Measurements from ENCODE around the gene ASTN1. TPM values are rescaled to one million over a fixed set of nuclear protein-coding genes. Genes with fewer than 3 reads are reported as not detected.

ASTN1 gene
- total RNA-seq, 1 donor: not detected

GRCh38 chr1:176919386-176920378 lies 244.8 kb downstream of the ASTN1 start:
- H2AFZ ChIP-seq (ENCODE audit: low read length): no peak overlapping the region

GRCh38 chr1:176905648-176906047 lies 258.9 kb downstream of the ASTN1 start:
- Histone ChIP-seq H3K79me2 (ENCODE audit: insufficient read depth, low read length) (no peaks in the 10 kb centered on the region), H3K36me3 (ENCODE audit: insufficient read depth, low read length) (no peaks in the 10 kb centered on the region), H3K9me3 (ENCODE audit: low read depth, low read length) (no peaks in the 10 kb centered on the region), H3K27ac (ENCODE audit: low read depth, low read length) (no peak overlapping the region), H3K27me3 (ENCODE audit: insufficient read depth, low read length) (no peaks in the 10 kb centered on the region), H3K4me2 (ENCODE audit: insufficient read depth, low read length) (no peak overlapping the region), H2AFZ (ENCODE audit: low read length) (no peak overlapping the region), H3K4me1 (ENCODE audit: insufficient read depth, low read length) (no peaks in the 10 kb centered on the region), H4K20me1 (ENCODE audit: insufficient read depth, low read length) (no peaks in the 10 kb centered on the region), H3K4me3 (ENCODE audit: insufficient read depth, low read length) (no peak overlapping the region)
- TF ChIP-seq CTCF (IDR thresholded peaks at IDR 0.05; ENCODE audit: extremely low read depth, low read depth, low read length): no peak
- DNase-seq (ENCODE audit: insufficient read length, low spot score, missing footprints): no peak

More at GRCh38 chr1:176919386-176920378, 244.8 kb downstream of the ASTN1 start:
- H3K9me3 ChIP-seq (ENCODE audit: low read depth, low read length): no peaks in the 10 kb centered on the region
- H3K27me3 ChIP-seq (ENCODE audit: insufficient read depth, low read length): no peaks in the 10 kb centered on the region
- H3K4me2 ChIP-seq (ENCODE audit: insufficient read depth, low read length): no peak overlapping the region
- no peak for DNase-seq (ENCODE audit: insufficient read length, low spot score, missing footprints)
- no peaks in the 10 kb centered on the region for H3K4me1 ChIP-seq (ENCODE audit: insufficient read depth, low read length)
- no peak overlapping the region for H3K27ac ChIP-seq (ENCODE audit: low read depth, low read length)
- no peaks in the 10 kb centered on the region for H3K36me3 ChIP-seq (ENCODE audit: insufficient read depth, low read length)
- no peaks in the 10 kb centered on the region for H3K79me2 ChIP-seq (ENCODE audit: insufficient read depth, low read length)
- H3K4me3 ChIP-seq (ENCODE audit: insufficient read depth, low read length): no peak overlapping the region
- no peaks in the 10 kb centered on the region for H4K20me1 ChIP-seq (ENCODE audit: insufficient read depth, low read length)
- TF ChIP-seq CTCF (IDR thresholded peaks at IDR 0.05; ENCODE audit: extremely low read depth, low read depth, low read length): no peak

GRCh38 chr1:176904057-176904751 lies 260.3 kb downstream of the ASTN1 start:
- Histone ChIP-seq H3K9me3 (ENCODE audit: low read depth, low read length) (no peaks in the 10 kb centered on the region), H3K36me3 (ENCODE audit: insufficient read depth, low read length) (no peaks in the 10 kb centered on the region), H3K4me2 (ENCODE audit: insufficient read depth, low read length) (no peak overlapping the region), H4K20me1 (ENCODE audit: insufficient read depth, low read length) (no peaks in the 10 kb centered on the region), H3K4me1 (ENCODE audit: insufficient read depth, low read length) (no peaks in the 10 kb centered on the region), H3K27me3 (ENCODE audit: insufficient read depth, low read length) (no peaks in the 10 kb centered on the region), H3K79me2 (ENCODE audit: insufficient read depth, low read length) (no peaks in the 10 kb centered on the region), H2AFZ (ENCODE audit: low read length) (no peak overlapping the region), H3K4me3 (ENCODE audit: insufficient read depth, low read length) (no peak overlapping the region), H3K27ac (ENCODE audit: low read depth, low read length) (no peak overlapping the region)
- no peak for TF ChIP-seq CTCF (IDR thresholded peaks at IDR 0.05; ENCODE audit: extremely low read depth, low read depth, low read length)
- DNase-seq (ENCODE audit: insufficient read length, low spot score, missing footprints): no peak

GRCh38 chr1:176903474-176903873 lies 261.0 kb downstream of the ASTN1 start:
- Histone ChIP-seq H3K79me2 (ENCODE audit: insufficient read depth, low read length) (no peaks in the 10 kb centered on the region), H3K27me3 (ENCODE audit: insufficient read depth, low read length) (no peaks in the 10 kb centered on the region), H4K20me1 (ENCODE audit: insufficient read depth, low read length) (no peaks in the 10 kb centered on the region), H3K4me2 (ENCODE audit: insufficient read depth, low read length) (no peak overlapping the region), H3K4me3 (ENCODE audit: insufficient read depth, low read length) (no peak overlapping the region), H3K27ac (ENCODE audit: low read depth, low read length) (no peak overlapping the region), H3K4me1 (ENCODE audit: insufficient read depth, low read length) (no peaks in the 10 kb centered on the region), H2AFZ (ENCODE audit: low read length) (no peak overlapping the region), H3K36me3 (ENCODE audit: insufficient read depth, low read length) (no peaks in the 10 kb centered on the region), H3K9me3 (ENCODE audit: low read depth, low read length) (no peaks in the 10 kb centered on the region)
- no peak for DNase-seq (ENCODE audit: insufficient read length, low spot score, missing footprints)
- no peak for TF ChIP-seq CTCF (IDR thresholded peaks at IDR 0.05; ENCODE audit: extremely low read depth, low read depth, low read length)

Measured in osteoblast (primary cell).